Parathyroid adenoma (tissue), 2 donors: ENCODE data around the gene RCOR3.

ENCODE experiments used
- H2AFZ ChIP-seq: fragments of 300-600 bp; sonication (generic); one replicate; pipeline ENCODE4 v1.7.0; 2017; ENCODE audit warnings: antibody characterized with exemption, mild to moderate bottlenecking
- H3K27ac ChIP-seq: fragments of 300-600 bp; sonication (generic); one replicate; pipeline ENCODE4 v1.7.0; 2017
- H3K27me3 ChIP-seq: fragments of 300-600 bp; sonication (generic); one replicate; pipeline ENCODE4 v1.7.0; 2017; ENCODE audit warnings: low read length; ENCODE audit not compliant: control insufficient read depth, insufficient read depth
- H3K36me3 ChIP-seq: fragments of 300-600 bp; sonication (generic); one replicate; pipeline ENCODE4 v1.7.0; 2017; ENCODE audit warnings: low read length; ENCODE audit not compliant: control insufficient read depth, insufficient read depth
- H3K4me1 ChIP-seq: fragments of 300-600 bp; sonication (generic); one replicate; pipeline ENCODE4 v1.7.0; 2017; ENCODE audit warnings: control low read depth
- H3K4me2 ChIP-seq: fragments of 300-600 bp; sonication (generic); one replicate; pipeline ENCODE4 v1.7.0; 2017; ENCODE audit warnings: low read length
- H3K4me3 ChIP-seq: fragments of 300-600 bp; sonication (generic); one replicate; pipeline ENCODE4 v1.7.0; 2017; ENCODE audit warnings: low read depth, low read length
- H3K79me2 ChIP-seq: fragments of 300-600 bp; sonication (generic); one replicate; pipeline ENCODE4 v1.7.0; 2017; ENCODE audit warnings: control low read depth
- H3K9ac ChIP-seq: fragments of 300-600 bp; sonication (generic); one replicate; pipeline ENCODE4 v1.7.0; 2017; ENCODE audit warnings: mild to moderate bottlenecking
- H3K9me3 ChIP-seq: fragments of 300-600 bp; sonication (generic); one replicate; pipeline ENCODE4 v1.7.0; 2017; ENCODE audit warnings: low read length; ENCODE audit not compliant: control insufficient read depth
- TF ChIP-seq, protein P1 (sequence below): fragments of 300-600 bp; sonication (generic); IDR thresholded peaks from one replicate; pipeline ENCODE4 v1.7.0; 2017; ENCODE audit warnings: antibody characterized with exemption, mild to moderate bottlenecking
- donor health status: primary hyperparathyroidism.

The RCOR3 gene

DNA sequence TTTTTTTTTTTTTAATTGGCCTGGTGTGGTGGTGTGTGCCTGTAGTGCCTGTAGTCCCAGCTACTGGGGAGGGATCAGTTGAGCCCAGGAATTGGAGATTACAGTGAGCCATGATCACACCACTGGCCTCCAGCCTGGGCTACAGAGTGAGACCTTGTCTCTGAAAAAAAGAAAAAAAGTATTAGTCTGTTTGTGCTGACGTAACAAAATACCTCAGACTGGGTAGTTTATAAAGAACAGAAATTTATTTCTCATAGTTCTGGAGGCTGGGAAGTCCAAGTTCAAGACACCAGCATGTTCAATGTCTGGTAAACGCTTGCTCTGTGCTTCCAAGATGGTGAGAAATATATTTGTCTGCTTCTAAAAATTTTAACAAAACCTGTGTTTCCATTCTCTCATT, 93.3 kb downstream of the RCOR3 start:
- no peak overlapping the region for H3K27ac ChIP-seq
- H3K27me3 ChIP-seq, result no peaks in the 10 kb centered on the region
- H3K4me3 ChIP-seq, result no peak overlapping the region
- no peaks in the 10 kb centered on the region for H3K36me3 ChIP-seq
- no peaks in the 10 kb centered on the region for H3K4me1 ChIP-seq
- no peak overlapping the region for H3K9ac ChIP-seq
- no peak overlapping the region for H2AFZ ChIP-seq
- TF ChIP-seq, protein P1, sequence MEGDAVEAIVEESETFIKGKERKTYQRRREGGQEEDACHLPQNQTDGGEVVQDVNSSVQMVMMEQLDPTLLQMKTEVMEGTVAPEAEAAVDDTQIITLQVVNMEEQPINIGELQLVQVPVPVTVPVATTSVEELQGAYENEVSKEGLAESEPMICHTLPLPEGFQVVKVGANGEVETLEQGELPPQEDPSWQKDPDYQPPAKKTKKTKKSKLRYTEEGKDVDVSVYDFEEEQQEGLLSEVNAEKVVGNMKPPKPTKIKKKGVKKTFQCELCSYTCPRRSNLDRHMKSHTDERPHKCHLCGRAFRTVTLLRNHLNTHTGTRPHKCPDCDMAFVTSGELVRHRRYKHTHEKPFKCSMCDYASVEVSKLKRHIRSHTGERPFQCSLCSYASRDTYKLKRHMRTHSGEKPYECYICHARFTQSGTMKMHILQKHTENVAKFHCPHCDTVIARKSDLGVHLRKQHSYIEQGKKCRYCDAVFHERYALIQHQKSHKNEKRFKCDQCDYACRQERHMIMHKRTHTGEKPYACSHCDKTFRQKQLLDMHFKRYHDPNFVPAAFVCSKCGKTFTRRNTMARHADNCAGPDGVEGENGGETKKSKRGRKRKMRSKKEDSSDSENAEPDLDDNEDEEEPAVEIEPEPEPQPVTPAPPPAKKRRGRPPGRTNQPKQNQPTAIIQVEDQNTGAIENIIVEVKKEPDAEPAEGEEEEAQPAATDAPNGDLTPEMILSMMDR, result no peak
- no peak overlapping the region for H3K4me2 ChIP-seq
- no peaks in the 10 kb centered on the region for H3K9me3 ChIP-seq
- H3K79me2 ChIP-seq, result no peaks in the 10 kb centered on the region

DNA sequence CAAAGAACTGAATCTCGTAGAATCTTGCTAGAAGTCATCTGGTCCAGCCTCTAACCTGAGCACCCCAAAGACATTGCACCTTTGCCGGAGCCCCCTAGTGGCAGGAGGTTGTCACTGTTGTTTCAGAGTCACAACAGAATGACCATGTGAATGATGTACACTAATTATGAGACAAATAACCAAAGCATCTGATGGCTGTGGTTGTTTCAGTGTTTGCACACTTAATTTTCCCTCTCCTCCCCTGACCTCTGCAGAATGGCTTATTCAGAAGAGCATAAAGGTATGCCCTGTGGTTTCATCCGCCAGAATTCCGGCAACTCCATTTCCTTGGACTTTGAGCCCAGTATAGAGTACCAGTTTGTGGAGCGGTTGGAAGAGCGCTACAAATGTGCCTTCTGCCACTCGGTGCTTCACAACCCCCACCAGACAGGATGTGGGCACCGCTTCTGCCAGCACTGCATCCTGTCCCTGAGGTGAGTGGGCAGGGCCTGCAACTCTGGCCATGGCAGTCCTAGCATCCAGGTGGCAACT, 93.9 kb downstream of the RCOR3 start:
- no peak overlapping the region for H3K4me2 ChIP-seq
- H3K79me2 ChIP-seq, result no peaks in the 10 kb centered on the region
- H3K4me1 ChIP-seq, result no peaks in the 10 kb centered on the region
- TF ChIP-seq, protein P1, result peak; percentile 48
- no peak overlapping the region for H3K27ac ChIP-seq
- no peaks in the 10 kb centered on the region for H3K27me3 ChIP-seq
- no peaks in the 10 kb centered on the region for H3K9me3 ChIP-seq
- no peak overlapping the region for H2AFZ ChIP-seq
- H3K36me3 ChIP-seq, result no peaks in the 10 kb centered on the region
- H3K4me3 ChIP-seq, result no peak overlapping the region
- H3K9ac ChIP-seq, result no peak overlapping the region

DNA sequence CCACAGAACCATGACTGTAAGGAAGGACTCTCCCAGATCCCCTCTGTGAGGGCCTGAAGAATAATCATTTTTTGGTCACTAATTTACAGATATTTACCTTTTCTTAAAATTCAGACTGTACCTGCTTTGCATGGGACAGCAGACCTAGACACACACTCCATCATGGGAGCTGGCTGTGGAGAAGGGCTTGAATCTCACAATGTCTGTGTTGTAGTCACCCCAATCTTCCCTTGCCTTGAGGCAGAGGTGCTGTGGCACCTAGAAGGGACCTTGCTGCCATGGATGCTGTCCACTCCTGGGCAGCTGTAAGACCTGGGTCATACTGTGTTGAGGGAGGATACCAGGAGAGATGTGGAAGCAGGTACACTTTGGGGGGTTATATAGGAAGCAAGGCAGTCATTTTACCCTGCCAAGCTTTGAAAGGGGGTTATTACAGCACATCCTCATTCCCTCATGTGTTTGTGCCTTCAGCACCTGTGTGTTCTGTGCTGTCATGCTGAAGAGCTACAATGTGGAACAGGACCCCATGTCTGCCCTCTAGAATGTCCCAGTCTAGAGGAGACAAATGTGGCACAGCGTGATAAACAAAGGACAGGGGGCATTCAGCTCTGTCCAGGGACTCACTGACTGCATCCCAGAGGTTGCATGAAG, 94.5 kb downstream of the RCOR3 start:
- Histone ChIP-seq H3K9ac (no peak overlapping the region), H3K4me3 (no peak overlapping the region), H3K4me1 (no peaks in the 10 kb centered on the region), H3K27ac (no peak overlapping the region), H3K27me3 (no peaks in the 10 kb centered on the region), H3K79me2 (no peaks in the 10 kb centered on the region), H3K36me3 (no peaks in the 10 kb centered on the region), H3K4me2 (no peak overlapping the region), H2AFZ (no peak overlapping the region), H3K9me3 (no peaks in the 10 kb centered on the region)
- TF ChIP-seq, protein P1, result no peak

DNA sequence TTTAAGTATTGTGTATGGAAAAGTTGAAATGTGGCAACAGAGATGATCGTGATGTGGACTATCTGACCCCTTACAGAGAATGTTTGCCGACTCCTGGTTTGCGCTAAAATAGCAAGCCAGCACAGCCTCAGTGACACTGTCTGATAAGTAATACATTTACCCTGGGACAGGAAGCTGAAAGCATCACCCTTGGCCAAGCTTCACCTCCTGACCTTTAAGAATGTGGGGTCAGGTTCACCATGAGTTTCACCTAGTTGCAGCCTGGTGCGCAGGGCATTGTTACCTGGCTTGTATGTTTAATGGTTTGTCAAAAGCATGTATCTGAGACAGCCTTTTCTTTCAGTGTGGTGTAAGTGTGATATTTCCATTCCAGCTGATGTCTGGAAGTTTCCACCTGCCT, 96.7 kb downstream of the RCOR3 start:
- Histone ChIP-seq H3K4me3 (no peak overlapping the region), H2AFZ (no peak overlapping the region), H3K9ac (no peak overlapping the region), H3K9me3 (no peaks in the 10 kb centered on the region), H3K79me2 (no peaks in the 10 kb centered on the region), H3K27me3 (no peaks in the 10 kb centered on the region), H3K4me1 (peaks cover 2% of the 10 kb centered on the region), H3K4me2 (no peak overlapping the region), H3K36me3 (no peaks in the 10 kb centered on the region), H3K27ac (no peak overlapping the region)
- TF ChIP-seq, protein P1, result no peak
